ENCODE data around the gene TGFBRAP1. TPM values are rescaled to one million over a fixed set of nuclear protein-coding genes. Genes with fewer than 3 reads are reported as not detected.

Gene TGFBRAP1
- total RNA-seq, 6 donors from 2014 or later: 18.6 to 25.7 (median 20.8) TPM

DNA sequence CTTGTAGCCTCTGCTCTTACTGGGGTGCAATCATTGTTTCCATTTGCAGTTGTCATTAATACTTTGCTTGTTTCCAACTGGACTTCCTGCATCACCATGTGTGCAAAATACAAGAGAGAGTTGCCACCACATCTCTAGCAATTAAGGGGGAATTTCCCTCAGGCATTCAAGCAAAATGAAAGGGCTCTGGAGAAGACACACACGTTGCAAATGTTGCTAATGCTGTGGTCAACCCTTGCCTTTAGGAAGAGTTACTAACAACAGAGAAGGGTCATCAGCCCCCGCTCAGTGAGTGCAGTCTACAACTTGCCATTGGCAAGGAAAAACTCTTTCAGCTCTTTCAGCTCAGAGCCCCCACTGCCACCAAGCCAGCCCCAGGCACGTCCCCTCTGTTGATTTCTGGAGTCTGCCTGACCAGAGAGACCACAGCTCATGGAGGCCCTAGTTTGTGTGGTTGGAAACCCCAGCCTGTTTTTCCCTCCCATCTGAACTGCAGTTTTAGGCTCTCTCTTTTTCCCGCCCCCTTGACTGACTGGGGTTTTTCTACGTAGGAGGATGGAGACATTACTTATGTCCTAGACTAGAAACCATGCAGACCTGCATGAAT is 113.8 kb downstream of the TGFBRAP1 start:
- 65 to 68% methylated on average over 4 to 5 of the region's 5 CpGs for WGBS, 2 donors
- DNase-seq (no peak), ATAC-seq (ENCODE audit: low FRiP score in 2 of 2) (no peak)
- no peak overlapping the region for H3K4me3 ChIP-seq
- H3K27ac ChIP-seq: no peak overlapping the region
- no peaks in the 10 kb centered on the region for H3K27me3 ChIP-seq
- no peaks in the 10 kb centered on the region for H3K36me3 ChIP-seq
- H3K4me1 ChIP-seq: no peaks in the 10 kb centered on the region
- TF ChIP-seq POLR2A (IDR thresholded peaks at IDR 0.05) (no peak), EP300 (IDR thresholded peaks at IDR 0.05) (no peak), POLR2AphosphoS5 (IDR thresholded peaks at IDR 0.05) (no peak)
- TF ChIP-seq, protein P1, sequence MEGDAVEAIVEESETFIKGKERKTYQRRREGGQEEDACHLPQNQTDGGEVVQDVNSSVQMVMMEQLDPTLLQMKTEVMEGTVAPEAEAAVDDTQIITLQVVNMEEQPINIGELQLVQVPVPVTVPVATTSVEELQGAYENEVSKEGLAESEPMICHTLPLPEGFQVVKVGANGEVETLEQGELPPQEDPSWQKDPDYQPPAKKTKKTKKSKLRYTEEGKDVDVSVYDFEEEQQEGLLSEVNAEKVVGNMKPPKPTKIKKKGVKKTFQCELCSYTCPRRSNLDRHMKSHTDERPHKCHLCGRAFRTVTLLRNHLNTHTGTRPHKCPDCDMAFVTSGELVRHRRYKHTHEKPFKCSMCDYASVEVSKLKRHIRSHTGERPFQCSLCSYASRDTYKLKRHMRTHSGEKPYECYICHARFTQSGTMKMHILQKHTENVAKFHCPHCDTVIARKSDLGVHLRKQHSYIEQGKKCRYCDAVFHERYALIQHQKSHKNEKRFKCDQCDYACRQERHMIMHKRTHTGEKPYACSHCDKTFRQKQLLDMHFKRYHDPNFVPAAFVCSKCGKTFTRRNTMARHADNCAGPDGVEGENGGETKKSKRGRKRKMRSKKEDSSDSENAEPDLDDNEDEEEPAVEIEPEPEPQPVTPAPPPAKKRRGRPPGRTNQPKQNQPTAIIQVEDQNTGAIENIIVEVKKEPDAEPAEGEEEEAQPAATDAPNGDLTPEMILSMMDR (IDR thresholded peaks at IDR 0.05): no peak
- H3K9me3 ChIP-seq: no peaks in the 10 kb centered on the region

Other genes with a start within 250 kb of the TGFBRAP1 start
- gene GPR45, start 88.0 kb downstream of the TGFBRAP1 start, total RNA-seq: not detected
- 10 to 100 TPM; 12.8 to 38.5 (median 13.5) TPM for gene C2orf49, start 7.8 kb upstream of the TGFBRAP1 start, total RNA-seq
- gene FHL2, start 69.3 kb upstream of the TGFBRAP1 start, total RNA-seq: 10 to 100 TPM in 2 of 6 donors, 1 to 10 TPM in 4; 2.4 to 15.0 (median 7.2) TPM